K562 (cell line): ENCODE results near the gene MEGF11.

ENCODE experiments used
- ELF4 ChIP-seq: fragments of 450-650 bp; formaldehyde crosslinking; IDR thresholded peaks from 2 replicates; pipeline ENCODE4 v1.4.0; 2022; ENCODE audit warnings: missing genetic modification characterization
- ESRRA ChIP-seq: fragments of 450-650 bp; IDR thresholded peaks from 2 replicates; pipeline ENCODE4 v1.6.1; 2014; ENCODE audit warnings: low read depth, mild to moderate bottlenecking, moderate library complexity, borderline replicate concordance
- ETV6 ChIP-seq, 3 experiments: fragments of 150-350 bp in 1 of 3; sonication (generic) in 1 of 3; formaldehyde crosslinking in 1 of 3; IDR thresholded peaks; 2 replicates each; pipeline versions ENCODE4 v1.6.1 to v1.8.0; 2014 to 2022; ENCODE audit warnings: borderline replicate concordance in 2 of 3, low read depth in 2 of 3, antibody characterized with exemption in 1 of 3, low read length in 1 of 3, mild to moderate bottlenecking in 1 of 3, missing genetic modification reagents in 1 of 3
- FOXA1 ChIP-seq: fragments of 450-650 bp; IDR thresholded peaks from 2 replicates; pipeline ENCODE4 v1.6.1; 2016; ENCODE audit warnings: mild to moderate bottlenecking, borderline replicate concordance
- FOXK2 ChIP-seq, 2 experiments: fragments of 450-650 bp; IDR thresholded peaks in 1 of 2; conservative IDR thresholded peaks in 1 of 2; 2 replicates each; pipeline ENCODE4 v1.6.1; 2016; ENCODE audit warnings: low read depth in 2 of 2, mild to moderate bottlenecking in 1 of 2
- HDAC2 ChIP-seq: fragments of 450-650 bp; IDR thresholded peaks from 2 replicates; pipeline ENCODE4 v1.6.1; 2016; ENCODE audit warnings: mild to moderate bottlenecking
- RAD21 ChIP-seq, 2 experiments: fragments of 250-450 bp in 1 of 2; fragments of 450-650 bp in 1 of 2; sonication (Bioruptor Pico) in 1 of 2; formaldehyde crosslinking in 1 of 2; IDR thresholded peaks in 1 of 2; conservative IDR thresholded peaks in 1 of 2; 2 replicates each; pipeline versions ENCODE4 v1.4.0 to v1.8.0; 2020 to 2022; ENCODE audit warnings: mild to moderate bottlenecking in 2 of 2, moderate library complexity in 1 of 2
- YY1 ChIP-seq, 3 experiments: IDR thresholded peaks; 2 replicates each; pipeline ENCODE4 v1.6.1; 2011; ENCODE audit warnings: low read length in 2 of 3, mild to moderate bottlenecking in 2 of 3, moderate library complexity in 2 of 3, borderline replicate concordance in 1 of 3, control low read depth in 1 of 3, low read depth in 1 of 3; ENCODE audit not compliant: insufficient read depth in 3 of 3, insufficient replicate concordance in 2 of 3, control insufficient read depth in 1 of 3, insufficient read length in 1 of 3; ENCODE audit errors: extremely low read depth in 1 of 3
- ZNF3 ChIP-seq: fragments of 250-450 bp; sonication (Bioruptor Pico); IDR thresholded peaks from 2 replicates; pipeline ENCODE4 v1.5.0; 2021; ENCODE audit warnings: mild to moderate bottlenecking, moderate library complexity
- TF ChIP-seq, protein P1 (sequence below), 3 experiments: IDR thresholded peaks in 2 of 3; conservative IDR thresholded peaks in 1 of 3; 2 replicates each; pipeline ENCODE4 v1.5.1; 2011 to 2012; ENCODE audit warnings: low read length in 3 of 3, mild to moderate bottlenecking in 3 of 3, control low read depth in 2 of 3, improper control_type of control experiment in 1 of 3, inconsistent platforms in 1 of 3, low read depth in 1 of 3, mixed read lengths in 1 of 3, moderate library complexity in 1 of 3; ENCODE audit not compliant: insufficient read depth in 2 of 3
- TF ChIP-seq, protein P2 (sequence below): sonication (generic); formaldehyde crosslinking; IDR thresholded peaks from 2 replicates; pipeline ENCODE4 v1.8.1; 2023; ENCODE audit warnings: mild to moderate bottlenecking, missing genetic modification reagents
- TF ChIP-seq, protein P3 (sequence below): fragments of 250-450 bp; sonication (Bioruptor Pico); IDR thresholded peaks from 2 replicates; pipeline ENCODE4 v1.5.0; 2020; ENCODE audit warnings: mild to moderate bottlenecking

DNA sequence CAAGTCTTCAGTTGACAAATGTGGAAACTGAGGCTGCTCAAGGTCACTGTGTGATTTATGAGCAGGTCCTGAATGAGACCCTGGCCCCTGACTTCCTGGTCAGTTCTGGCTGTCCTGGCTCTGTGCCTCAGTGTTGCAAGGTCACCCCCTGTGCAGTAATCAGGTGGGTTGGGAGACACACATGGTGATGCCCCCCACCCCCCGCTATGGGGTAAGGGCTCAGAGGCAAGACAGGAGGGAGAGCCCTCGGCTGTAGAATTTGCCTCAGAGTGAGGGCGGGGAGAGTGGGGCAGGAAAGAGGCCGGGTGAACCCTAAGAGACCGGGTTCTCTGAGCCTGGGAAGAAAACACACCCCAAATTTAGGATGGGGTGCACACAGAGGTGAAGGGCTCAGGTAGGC, 98.5 kb downstream of the MEGF11 start:
- no peak for TF ChIP-seq ELF4
- TF ChIP-seq FOXA1, result no peak
- no peak for TF ChIP-seq YY1 (IDR thresholded peaks at IDR 0.05; ENCODE audit: borderline replicate concordance in 1 of 3, control insufficient read depth in 1 of 3, extremely low read depth in 1 of 3, insufficient read depth in 3 of 3, insufficient read length in 1 of 3, insufficient replicate concordance in 2 of 3, low read depth in 1 of 3, low read length in 2 of 3)
- TF ChIP-seq, protein P1, sequence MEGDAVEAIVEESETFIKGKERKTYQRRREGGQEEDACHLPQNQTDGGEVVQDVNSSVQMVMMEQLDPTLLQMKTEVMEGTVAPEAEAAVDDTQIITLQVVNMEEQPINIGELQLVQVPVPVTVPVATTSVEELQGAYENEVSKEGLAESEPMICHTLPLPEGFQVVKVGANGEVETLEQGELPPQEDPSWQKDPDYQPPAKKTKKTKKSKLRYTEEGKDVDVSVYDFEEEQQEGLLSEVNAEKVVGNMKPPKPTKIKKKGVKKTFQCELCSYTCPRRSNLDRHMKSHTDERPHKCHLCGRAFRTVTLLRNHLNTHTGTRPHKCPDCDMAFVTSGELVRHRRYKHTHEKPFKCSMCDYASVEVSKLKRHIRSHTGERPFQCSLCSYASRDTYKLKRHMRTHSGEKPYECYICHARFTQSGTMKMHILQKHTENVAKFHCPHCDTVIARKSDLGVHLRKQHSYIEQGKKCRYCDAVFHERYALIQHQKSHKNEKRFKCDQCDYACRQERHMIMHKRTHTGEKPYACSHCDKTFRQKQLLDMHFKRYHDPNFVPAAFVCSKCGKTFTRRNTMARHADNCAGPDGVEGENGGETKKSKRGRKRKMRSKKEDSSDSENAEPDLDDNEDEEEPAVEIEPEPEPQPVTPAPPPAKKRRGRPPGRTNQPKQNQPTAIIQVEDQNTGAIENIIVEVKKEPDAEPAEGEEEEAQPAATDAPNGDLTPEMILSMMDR (IDR thresholded peaks at IDR 0.05 in 2 of 3, conservative IDR thresholded peaks at IDR 0.05 in 1 of 3; ENCODE audit: insufficient read depth in 2 of 3, low read depth in 1 of 3, low read length in 3 of 3), result no peak
- TF ChIP-seq RAD21 (CRISPR knock-in tag; conservative IDR thresholded peaks at IDR 0.05 in 1 of 2, IDR thresholded peaks at IDR 0.05 in 1 of 2), result no peak
- no peak for TF ChIP-seq ESRRA
- no peak for TF ChIP-seq FOXK2 (conservative IDR thresholded peaks at IDR 0.05 in 1 of 2, IDR thresholded peaks at IDR 0.05 in 1 of 2; ENCODE audit: low read depth in 2 of 2)
- no peak for TF ChIP-seq ZNF3
- no peak for TF ChIP-seq ETV6 (IDR thresholded peaks at IDR 0.05; ENCODE audit: borderline replicate concordance in 1 of 2, low read depth in 2 of 2, low read length in 1 of 2)
- TF ChIP-seq ETV6 (CRISPR knock-in tag; IDR thresholded peaks at IDR 0.05; ENCODE audit: borderline replicate concordance), result no peak
- TF ChIP-seq, protein P2, sequence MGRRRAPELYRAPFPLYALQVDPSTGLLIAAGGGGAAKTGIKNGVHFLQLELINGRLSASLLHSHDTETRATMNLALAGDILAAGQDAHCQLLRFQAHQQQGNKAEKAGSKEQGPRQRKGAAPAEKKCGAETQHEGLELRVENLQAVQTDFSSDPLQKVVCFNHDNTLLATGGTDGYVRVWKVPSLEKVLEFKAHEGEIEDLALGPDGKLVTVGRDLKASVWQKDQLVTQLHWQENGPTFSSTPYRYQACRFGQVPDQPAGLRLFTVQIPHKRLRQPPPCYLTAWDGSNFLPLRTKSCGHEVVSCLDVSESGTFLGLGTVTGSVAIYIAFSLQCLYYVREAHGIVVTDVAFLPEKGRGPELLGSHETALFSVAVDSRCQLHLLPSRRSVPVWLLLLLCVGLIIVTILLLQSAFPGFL (CRISPR knock-in tag), result no peak
- TF ChIP-seq HDAC2, result no peak
- TF ChIP-seq, protein P3, sequence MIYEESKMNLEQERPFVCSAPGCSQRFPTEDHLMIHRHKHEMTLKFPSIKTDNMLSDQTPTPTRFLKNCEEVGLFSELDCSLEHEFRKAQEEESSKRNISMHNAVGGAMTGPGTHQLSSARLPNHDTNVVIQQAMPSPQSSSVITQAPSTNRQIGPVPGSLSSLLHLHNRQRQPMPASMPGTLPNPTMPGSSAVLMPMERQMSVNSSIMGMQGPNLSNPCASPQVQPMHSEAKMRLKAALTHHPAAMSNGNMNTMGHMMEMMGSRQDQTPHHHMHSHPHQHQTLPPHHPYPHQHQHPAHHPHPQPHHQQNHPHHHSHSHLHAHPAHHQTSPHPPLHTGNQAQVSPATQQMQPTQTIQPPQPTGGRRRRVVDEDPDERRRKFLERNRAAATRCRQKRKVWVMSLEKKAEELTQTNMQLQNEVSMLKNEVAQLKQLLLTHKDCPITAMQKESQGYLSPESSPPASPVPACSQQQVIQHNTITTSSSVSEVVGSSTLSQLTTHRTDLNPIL (CRISPR knock-in tag), result no peak
